GM19463 (cell line): ENCODE results near the gene CHCHD1.
"Not testable (repeated sequence)": the region's sequence is repeated elsewhere in the genome, so short reads cannot be mapped to it uniquely, and the experiment has no call there.

Experiments used
- ATAC-seq: cut with Tn5 transposase; IDR thresholded peaks from one replicate; pipeline ENCODE4 v1.9.1; 2021; ENCODE audit warnings: mild to moderate bottlenecking, moderate library complexity; ENCODE audit not compliant: unreplicated experiment

The CHCHD1 gene

DNA sequence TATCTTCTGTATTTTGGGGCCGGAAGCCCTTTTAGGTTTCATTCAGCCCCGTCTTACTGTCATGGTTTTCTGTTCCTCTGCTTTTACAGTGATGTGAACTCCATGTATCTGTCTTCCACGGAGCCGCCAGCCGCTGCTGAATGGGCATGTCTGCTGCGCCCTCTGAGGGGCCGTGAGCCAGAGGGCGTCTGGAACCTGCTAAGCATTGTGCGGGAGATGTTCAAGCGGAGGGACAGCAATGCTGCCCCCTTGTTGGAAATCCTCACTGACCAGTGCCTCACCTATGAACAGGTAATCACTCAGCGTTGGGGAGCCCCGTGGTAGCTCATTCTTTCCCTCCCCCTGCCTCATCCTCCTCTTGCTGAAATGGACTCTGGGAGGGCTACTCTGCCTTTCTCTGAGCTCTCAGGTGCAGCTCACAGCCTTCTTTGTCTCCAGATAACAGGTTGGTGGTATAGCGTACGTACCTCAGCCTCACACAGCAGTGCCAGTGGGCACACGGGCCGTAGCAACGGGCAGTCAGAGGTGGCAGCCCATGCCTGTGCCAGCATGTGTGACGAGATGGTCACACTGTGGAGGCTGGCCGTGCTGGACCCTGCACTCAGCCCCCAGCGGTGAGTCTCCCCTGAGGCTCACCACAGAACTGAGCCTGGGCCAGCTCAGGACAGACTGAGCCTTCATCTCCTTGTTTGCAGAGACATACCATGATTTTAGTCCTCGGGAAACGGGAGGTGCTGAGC lies 9.2 kb downstream of the CHCHD1 start:
- ATAC-seq, result no peak

DNA sequence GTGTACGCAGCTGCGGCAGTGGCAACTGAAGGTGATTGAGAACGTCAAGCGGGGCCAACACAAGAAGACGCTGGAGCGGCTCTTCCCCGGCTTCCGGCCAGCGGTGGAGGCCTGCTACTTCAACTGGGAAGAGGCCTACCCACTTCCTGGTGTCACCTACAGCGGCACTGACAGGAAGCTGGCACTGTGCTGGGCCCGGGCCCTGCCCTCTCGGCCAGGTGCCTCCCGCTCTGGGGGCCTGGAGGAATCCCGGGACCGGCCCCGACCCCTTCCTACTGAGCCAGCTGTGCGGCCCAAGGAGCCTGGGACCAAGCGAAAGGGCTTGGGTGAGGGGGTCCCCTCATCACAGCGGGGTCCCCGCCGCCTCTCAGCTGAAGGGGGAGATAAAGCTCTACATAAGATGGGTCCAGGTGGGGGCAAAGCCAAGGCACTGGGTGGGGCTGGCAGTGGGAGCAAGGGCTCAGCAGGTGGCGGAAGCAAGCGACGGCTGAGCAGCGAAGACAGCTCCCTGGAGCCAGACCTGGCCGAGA lies 10.1 kb downstream of the CHCHD1 start:
- no peak for ATAC-seq

DNA sequence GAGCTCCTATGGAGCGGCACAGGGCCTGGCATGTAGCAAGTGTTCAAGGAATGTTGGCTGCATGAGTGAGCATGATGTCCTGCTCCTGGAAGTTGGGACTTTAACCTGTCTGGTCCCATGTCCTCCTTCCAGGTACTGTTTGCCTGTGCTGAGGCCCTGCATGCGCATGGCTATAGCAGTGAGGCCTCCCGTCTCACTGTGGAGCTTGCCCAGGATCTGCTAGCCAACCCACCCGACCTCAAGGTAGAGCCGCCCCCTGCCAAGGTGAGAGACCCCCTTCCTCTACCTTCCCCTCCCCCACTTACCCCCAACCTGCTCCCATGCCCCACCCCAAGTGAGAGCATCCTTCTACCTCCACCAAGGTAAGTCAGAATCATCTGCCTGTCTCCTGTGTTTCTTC lies 11.6 kb downstream of the CHCHD1 start:
- ATAC-seq, result no peak

DNA sequence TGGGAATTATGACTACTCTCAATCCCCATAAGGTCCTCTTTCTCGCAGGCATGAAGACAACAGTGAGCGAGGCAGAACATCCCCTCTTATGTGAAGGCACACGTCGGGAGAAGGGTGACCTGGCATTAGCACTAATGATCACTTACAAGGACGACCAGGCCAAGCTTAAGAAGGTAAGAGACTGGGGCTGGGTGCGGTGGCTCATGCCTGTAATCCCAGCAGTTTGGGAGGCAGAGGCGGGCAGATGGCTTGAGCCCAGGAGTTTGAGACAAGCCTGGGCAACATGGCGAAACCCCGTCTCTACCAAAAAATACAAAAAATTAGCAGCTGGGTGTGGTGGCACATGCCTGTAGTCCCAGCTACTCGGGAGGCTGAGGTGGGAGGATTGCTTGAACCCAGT lies 13.6 kb downstream of the CHCHD1 start:
- ATAC-seq, result not testable (repeated sequence)

DNA sequence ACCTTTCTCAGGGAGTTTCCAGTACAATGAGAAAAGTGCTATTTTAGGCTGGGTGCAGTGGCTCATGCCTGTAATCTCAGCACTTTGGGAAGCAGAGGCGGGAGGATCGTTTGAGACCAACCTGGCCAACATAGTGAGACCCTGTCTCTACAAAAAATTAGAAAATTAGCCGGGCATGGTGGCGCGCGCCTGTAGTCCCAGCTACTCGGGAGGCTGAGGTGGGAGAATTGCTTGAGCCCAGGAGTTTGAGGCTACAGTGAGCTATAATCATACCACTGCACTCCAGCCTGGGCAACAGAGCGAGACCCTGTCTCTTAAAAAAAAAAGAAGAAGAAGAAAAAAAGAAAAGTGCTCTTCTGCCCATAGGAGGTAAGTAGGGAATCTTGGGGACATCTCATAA lies 14.2 kb downstream of the CHCHD1 start:
- not testable (repeated sequence) for ATAC-seq

DNA sequence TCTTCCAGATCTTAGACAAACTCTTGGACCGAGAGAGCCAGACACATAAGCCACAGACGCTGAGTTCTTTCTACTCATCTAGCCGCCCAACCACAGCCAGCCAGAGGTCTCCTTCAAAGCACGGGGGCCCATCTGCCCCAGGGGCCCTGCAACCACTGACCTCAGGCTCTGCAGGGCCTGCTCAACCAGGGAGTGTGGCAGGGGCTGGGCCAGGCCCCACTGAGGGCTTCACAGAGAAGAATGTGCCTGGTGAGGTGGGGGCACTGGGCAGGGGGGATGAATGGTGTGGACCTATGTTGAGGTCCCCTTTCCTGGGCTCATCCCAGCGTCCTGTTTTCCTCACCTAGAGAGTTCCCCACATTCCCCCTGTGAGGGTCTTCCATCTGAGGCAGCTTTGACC lies 14.9 kb downstream of the CHCHD1 start:
- ATAC-seq, result no peak

DNA sequence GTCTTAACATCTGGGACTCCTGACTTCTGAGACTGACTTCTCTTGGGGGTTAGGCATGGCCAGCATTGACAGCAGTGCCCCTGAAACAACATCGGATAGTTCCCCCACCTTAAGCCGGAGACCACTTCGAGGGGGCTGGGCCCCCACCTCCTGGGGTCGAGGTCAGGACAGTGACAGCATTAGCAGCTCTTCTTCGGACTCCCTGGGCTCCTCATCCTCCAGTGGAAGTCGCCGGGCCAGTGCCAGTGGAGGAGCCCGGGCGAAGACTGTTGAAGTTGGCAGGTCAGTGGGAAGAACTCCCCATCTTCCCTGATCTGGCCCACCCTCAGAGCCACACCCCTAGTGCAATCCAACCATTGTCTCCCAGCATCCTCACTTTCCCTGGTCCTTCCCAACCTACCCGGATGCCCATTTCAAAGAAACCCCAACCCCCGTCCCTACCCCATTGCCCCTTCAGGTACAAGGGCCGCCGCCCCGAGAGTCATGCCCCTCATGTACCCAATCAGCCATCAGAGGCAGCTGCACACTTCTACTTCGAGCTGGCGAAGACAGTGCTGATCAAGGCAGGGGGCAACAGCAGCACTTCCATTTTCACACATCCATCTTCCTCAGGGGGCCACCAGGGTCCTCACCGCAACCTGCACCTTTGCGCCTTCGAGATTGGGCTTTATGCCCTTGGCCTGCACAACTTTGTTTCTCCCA lies 15.6 kb downstream of the CHCHD1 start:
- no peak for ATAC-seq

DNA sequence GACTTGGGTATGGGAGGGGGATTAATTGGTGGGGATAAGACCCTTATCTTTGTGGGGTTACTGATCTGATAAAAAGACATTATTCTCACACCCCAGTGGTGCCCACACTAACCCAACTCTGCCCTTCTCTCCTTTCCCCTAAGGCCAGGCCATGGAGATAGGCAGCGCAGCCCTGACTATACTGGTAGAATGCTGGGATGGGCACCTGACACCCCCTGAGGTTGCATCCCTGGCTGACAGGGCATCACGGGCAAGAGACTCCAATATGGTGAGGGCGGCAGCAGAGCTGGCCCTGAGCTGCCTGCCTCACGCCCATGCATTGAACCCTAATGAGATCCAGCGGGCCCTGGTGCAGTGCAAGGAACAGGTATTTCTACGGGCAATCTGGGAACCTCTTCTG lies 16.2 kb downstream of the CHCHD1 start:
- ATAC-seq, result no peak

DNA sequence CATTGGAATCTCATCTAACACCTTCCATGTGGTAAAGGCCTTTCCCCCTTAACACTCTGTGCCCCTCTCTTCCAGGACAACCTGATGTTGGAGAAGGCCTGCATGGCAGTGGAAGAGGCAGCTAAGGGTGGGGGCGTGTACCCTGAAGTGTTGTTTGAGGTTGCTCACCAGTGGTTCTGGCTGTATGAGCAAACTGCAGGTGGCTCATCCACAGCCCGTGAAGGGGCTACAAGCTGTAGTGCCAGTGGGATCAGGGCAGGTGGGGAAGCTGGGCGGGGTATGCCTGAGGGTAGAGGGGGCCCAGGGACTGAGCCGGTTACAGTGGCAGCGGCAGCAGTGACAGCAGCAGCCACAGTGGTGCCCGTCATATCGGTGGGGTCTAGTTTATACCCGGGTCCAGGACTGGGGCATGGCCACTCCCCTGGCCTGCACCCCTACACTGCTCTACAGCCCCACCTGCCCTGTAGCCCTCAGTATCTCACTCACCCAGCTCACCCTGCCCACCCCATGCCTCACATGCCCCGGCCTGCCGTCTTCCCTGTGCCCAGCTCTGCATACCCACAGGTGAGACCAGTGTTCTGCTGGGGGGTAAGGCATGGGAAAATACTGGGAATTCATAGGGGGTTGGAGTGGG lies 17.2 kb downstream of the CHCHD1 start:
- no peak for ATAC-seq

DNA sequence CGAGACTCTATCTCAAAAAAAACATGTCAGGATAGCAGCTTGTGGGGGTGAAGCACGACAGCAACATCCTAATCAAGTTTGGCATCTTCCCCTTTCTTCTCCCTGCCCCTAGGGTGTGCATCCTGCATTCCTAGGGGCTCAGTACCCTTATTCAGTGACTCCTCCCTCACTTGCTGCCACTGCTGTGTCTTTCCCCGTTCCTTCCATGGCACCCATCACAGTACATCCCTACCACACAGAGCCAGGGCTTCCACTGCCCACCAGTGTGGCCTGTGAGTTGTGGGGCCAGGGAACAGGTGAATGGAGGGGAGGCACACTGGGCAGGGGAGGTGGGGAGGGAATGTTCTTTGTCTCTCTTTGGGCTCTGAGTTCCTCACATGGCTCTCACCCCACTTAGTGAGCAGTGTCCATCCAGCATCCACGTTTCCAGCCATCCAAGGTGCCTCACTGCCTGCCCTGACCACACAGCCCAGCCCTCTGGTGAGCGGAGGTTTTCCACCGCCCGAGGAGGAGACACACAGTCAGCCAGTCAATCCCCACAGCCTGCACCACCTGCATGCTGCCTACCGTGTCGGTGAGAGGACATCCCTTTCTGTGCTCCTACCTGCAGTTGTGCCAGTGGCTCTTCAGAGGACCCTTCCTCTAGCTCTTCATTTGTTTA lies 18.2 kb downstream of the CHCHD1 start:
- no peak for ATAC-seq

DNA sequence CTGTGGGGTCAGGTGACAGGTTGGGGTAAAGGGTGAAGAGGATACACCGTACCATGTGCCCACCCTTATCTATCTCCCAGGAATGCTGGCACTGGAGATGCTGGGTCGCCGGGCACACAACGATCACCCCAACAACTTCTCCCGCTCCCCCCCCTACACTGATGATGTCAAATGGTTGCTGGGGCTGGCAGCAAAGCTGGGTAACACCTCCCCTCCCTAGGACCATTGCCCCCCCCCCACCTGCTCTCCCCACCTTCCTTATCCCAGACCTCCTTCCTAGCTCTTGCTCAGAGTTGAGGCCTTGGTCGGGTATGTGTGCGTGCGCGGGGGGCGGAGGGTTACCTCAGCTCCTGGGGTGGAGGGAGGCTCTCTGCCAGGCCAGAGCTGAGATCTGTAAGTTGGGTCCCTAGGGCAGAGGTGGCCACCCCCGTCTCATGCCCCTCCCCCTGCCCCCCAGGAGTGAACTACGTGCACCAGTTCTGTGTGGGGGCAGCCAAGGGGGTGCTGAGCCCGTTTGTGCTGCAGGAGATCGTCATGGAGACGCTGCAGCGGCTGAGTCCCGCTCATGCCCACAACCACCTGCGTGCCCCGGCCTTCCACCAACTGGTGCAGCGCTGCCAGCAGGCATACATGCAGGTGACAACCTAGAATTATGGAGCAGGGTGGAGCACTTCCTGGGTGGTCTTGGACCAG lies 18.9 kb downstream of the CHCHD1 start:
- ATAC-seq, result no peak

DNA sequence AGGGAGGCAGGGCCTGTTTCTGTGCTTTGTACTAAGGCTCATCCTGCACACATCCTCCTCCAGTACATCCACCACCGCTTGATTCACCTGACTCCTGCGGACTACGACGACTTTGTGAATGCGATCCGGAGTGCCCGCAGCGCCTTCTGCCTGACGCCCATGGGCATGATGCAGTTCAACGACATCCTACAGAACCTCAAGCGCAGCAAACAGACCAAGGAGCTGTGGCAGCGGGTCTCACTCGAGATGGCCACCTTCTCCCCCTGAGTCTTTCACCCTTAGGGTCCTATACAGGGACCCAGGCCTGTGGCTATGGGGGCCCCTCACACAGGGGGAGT lies 19.4 kb downstream of the CHCHD1 start:
- no peak for ATAC-seq

DNA sequence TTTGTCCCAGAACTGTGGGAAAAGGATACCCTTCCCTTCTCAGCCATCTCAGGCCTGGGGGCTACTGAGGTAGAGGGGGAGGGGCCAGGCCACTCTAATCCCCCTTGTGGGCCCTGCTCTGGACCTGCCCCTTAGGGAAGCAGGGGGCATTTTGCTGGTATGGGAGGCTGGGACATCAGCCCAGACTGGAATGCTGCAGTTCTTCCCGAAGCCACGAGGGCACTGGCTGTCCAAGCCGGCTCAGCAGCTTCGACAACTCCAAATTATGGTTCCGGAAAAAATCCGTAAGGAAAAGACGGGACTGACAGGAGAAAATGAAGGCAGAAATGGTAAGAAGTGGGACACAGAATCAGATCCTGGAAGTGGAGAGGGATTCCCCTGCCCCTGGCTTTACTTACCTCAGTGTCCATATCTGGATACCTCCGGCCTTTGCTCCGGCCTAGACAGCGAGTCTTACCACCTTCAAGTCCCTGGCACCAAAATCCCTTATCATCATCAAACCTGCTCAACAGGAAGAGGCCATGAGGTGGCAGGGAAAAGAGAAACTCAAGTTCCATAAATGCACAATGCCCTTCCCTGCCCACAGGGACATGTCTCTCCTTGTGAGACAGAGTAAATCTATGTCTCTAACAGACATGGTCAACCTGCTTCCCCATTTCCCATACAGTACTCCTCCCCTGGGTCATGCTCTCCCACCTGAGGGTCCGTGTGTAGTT lies 20.6 kb downstream of the CHCHD1 start:
- no peak for ATAC-seq

DNA sequence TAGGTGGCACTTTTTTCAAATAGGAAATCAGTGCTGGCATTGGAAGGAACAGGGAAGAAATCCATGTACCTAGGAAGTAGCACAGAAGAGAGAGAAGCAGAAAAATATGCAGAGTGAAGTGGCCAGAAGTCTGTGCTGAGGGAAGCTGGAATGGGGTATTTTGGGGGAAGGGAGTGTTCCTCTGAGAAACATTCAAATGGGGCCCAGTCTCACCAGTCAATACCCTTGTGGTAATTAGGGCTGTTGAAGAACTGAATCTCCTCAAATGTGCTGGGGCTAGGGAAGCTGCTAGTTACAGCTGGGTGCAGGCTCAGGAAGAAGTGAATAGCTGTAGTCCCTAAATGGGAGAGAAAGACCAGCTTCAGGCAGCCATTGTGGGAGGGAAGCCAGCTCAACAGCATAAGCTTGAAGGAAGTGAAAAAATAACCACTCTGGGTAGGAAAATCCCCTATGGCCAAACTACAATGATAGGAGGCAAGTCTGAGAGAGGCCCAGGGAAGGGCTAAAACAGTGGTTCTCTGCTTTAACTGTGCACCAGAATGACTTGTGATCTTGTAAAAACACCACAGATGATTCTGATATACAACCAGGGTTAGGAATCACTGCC lies 21.9 kb downstream of the CHCHD1 start:
- peak; percentile 94 for ATAC-seq

DNA sequence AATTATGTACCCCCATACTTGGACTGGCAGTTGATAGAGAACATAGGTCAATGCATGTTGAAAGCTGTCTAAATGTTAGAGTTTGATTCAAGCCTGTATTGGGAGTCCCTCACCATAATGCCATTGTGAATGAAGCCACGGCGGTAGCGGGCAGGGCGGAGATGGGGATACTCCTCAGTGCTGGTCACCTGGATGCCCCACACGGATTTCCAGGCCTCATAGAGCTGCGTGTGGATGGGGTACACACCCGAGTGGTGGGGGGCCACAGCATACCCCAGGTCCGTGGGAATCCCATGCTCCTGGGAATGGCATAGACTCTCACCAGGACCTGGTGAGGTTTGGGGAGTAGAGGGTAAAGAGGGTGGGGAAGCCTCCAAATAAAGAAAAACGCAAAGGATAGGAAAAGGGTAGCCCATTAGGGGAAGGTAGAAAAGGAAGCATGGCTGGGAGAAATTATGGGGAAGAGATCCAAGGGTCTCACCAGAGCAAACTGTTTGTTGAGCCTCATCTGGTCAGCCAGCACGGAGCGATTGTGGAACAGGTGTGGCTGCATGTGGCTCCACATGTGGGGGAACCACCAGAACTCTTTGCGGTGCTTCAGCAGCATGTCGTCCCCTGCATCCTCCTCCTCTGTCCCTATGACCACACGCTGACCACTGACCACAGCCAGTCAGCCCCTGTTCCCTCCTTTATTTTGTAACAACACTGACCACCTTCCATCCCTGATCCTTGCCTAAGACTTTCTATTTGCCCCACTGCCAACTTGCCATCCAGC lies 24.5 kb downstream of the CHCHD1 start:
- no peak for ATAC-seq

DNA sequence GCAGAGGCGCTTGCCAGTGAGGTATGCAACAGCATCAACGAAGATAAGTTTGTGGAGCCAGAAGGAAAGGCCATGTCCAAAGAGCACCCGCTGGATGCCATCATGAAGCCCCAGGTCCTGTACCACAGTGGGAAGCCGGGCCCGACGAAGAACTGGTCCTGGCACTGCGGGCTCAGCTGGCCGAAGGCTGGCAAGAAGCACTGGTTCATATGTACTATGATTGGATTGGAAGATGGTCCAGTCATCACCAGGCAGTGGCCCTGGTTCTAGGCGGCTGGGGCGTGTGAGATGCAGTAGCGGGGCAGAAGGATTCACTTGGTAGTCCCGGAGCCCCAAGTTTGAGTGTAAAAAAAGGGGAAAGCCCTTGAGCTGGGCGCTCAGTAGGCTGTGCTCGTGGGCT lies 25.6 kb downstream of the CHCHD1 start:
- no peak for ATAC-seq

DNA sequence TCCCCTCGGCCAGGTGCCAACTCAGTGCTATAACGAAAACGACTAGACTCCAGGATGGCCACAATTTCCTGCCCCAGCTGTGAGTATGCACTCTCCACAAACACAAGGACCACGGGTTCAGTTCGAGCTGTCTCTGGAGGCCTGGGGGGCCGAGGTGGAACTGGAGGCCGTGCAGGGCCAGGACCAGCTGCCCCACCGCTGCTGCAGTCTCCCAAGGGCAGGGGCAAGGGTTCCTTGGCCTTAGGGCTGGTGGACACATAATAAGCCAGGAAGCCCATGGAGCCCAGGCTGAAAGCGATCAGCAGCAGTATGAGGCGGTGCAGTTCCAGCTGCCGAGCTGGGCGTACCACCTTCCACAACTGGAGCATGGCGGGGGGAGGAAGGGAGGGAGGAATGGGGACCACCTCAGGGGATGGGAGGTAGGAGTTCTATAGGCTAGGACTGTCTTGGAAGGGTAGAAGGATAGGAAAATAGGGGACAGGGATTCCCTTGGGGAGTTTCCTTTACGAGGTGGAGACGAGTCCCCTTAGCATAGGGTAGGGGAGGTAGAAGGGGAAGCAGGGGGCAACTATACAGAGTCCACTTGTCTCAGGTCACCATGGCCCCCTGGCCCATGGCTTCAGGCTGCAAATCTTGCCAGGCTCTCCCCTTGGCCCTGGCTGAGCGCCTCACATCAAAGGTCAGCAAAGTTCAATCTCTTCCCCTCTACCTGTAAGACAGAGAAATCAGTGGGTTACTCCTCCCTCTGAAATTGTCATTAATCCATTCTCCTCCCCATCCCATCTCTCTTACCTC lies 26.4 kb downstream of the CHCHD1 start:
- ATAC-seq, result no peak

DNA sequence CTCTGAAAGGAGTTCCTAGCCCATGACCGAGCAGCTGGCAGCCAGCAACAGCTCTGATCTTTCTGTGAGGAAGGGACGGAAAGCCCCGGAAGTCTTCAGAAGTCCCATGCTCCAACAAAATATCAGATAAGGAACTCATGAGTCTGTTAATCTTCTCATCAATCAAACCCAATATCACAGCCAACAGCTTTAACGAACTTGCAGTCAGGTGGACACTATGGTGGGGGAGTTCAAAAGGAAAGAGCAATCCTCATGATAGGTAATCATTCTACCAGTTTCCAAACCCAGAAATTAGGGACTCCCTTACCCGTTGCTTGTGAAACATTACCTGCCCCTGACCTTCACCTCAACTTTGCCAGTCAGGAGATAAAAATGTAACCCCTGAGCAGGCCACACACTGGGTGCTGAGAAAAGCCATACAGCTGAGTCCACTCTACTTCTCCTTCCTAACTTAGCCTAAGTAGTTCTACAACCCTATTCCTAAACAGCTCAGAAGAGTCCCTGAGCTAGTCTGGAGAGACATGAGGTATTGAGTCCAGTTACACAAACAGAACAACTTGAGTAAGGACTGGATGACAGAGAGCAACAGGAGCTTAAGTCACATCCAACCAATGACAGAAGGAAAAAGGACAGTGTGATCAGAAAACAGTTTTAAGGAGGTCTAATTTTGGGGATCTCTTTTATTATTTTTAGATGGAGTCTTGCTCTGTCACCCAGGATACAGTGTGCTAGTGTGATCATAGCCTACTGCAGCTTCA lies 27.4 kb downstream of the CHCHD1 start:
- ATAC-seq, result no peak
